ENCODE measurements around the gene LCOR. TPM values are rescaled to one million over a fixed set of nuclear protein-coding genes. Genes with fewer than 3 reads are reported as not detected.

LCOR gene
- total and polyA plus RNA-seq, 9 of the 15 experiments (the other 6 are each of a cell fraction or from before 2014, with no cell fraction given) = 3.6 to 25.2 (median 14.4) TPM

GRCh38 chr10:96930469-96930868 is 98.4 kb downstream of the LCOR start:
- H3K27ac ChIP-seq (ENCODE audit: extremely low read depth, low read depth, low read length) = no peak overlapping the region
- peaks cover 2% of the 10 kb centered on the region; the same call in 2 of the 3 replicates for H3K36me3 ChIP-seq (ENCODE audit: control insufficient read depth, insufficient read depth, low read length)
- no peak overlapping the region for H3K9ac ChIP-seq (ENCODE audit: insufficient read depth in 1 of 2, low read depth in 2 of 2, low read length in 2 of 2)
- no peaks in the 10 kb centered on the region for H3K9me1 ChIP-seq (ENCODE audit: control insufficient read depth, insufficient read depth, low read length)
- TF ChIP-seq HMG20A (CRISPR knock-in tag; conservative IDR thresholded peaks at IDR 0.05) (no peak), ZNF76 (CRISPR knock-in tag; IDR thresholded peaks at IDR 0.05; ENCODE audit: borderline replicate concordance) (no peak), ILK (tag; IDR thresholded peaks at IDR 0.05; ENCODE audit: borderline replicate concordance, low read depth) (no peak), CHCHD3 (CRISPR knock-in tag; IDR thresholded peaks at IDR 0.05) (no peak), MYBL2 (IDR thresholded peaks at IDR 0.05; ENCODE audit: low read depth) (no peak), MYBL2 (CRISPR knock-in tag; IDR thresholded peaks at IDR 0.05; ENCODE audit: borderline replicate concordance) (no peak)
- no TSS peak for BruUV-seq (replicated peaks)
- in situ Hi-C loops (cut with MboI) = no loop called here
- WGBS (ENCODE audit: insufficient coverage, low coverage, missing lambda C conversion rate) = 90% methylated on average over 5 of the region's 5 CpGs
- H3K79me2 ChIP-seq (ENCODE audit: control insufficient read depth, insufficient read depth, low read length) = peaks cover 22% of the 10 kb centered on the region
- POLR2A ChIA-PET = interaction anchor here (0.7 kb wide), 1 partner anchor 76 kb away, joined by 3 read pairs; no protein-coding TSS in a partner anchor
- no peaks in the 10 kb centered on the region for H4K20me1 ChIP-seq (replicated peaks; ENCODE audit: control insufficient read depth, insufficient read depth, low read length)
- H3K27me3 ChIP-seq (ENCODE audit: control insufficient read depth in 2 of 2, insufficient read depth in 2 of 2, low read length in 2 of 2) = no peaks in the 10 kb centered on the region
- no peaks in the 10 kb centered on the region; a peak in 1 of 5 replicates for H3K4me1 ChIP-seq (replicated peaks in 1 of 2; ENCODE audit: control insufficient read depth in 2 of 2, insufficient read depth in 2 of 2, low read length in 2 of 2)
- H3K9me3 ChIP-seq (replicated peaks; ENCODE audit: control insufficient read depth, insufficient read depth, low read depth, low read length) = no peaks in the 10 kb centered on the region
- ATAC-seq (no peak), FAIRE-seq (no peak), DNase-seq (ENCODE audit: extremely low read depth in 1 of 4, low spot score in 3 of 4) (no peak)
- no peak overlapping the region for H2AFZ ChIP-seq (ENCODE audit: low read depth, low read length)
- intact Hi-C loops (cut with micrococcal nuclease) = no loop called here
- H3K4me2 ChIP-seq (ENCODE audit: insufficient read depth, low read length) = no peak overlapping the region
- H3K4me3 ChIP-seq = no peak overlapping the region
- CTCF ChIA-PET (ENCODE audit: low intra/inter-chr PET ratio) = no interaction called here

- Histone ChIP-seq H3K27ac (ENCODE audit: extremely low read depth, low read depth, low read length) (no peak overlapping the region), H4K20me1 (replicated peaks; ENCODE audit: control insufficient read depth, insufficient read depth, low read length) (no peaks in the 10 kb centered on the region), H3K27me3 (ENCODE audit: control insufficient read depth in 2 of 2, insufficient read depth in 2 of 2, low read length in 2 of 2) (no peaks in the 10 kb centered on the region), H3K9me1 (ENCODE audit: control insufficient read depth, insufficient read depth, low read length) (no peaks in the 10 kb centered on the region), H3K4me1 (replicated peaks in 1 of 2; ENCODE audit: control insufficient read depth in 2 of 2, insufficient read depth in 2 of 2, low read length in 2 of 2) (no peaks in the 10 kb centered on the region; a peak in 1 of 5 replicates), H3K4me2 (ENCODE audit: insufficient read depth, low read length) (no peak overlapping the region), H3K9me3 (replicated peaks; ENCODE audit: control insufficient read depth, insufficient read depth, low read depth, low read length) (no peaks in the 10 kb centered on the region), H3K36me3 (ENCODE audit: control insufficient read depth, insufficient read depth, low read length) (no peaks in the 10 kb centered on the region), H3K9ac (ENCODE audit: insufficient read depth in 1 of 2, low read depth in 2 of 2, low read length in 2 of 2) (no peak overlapping the region), H3K79me2 (ENCODE audit: control insufficient read depth, insufficient read depth, low read length) (peaks cover 4% of the 10 kb centered on the region; the same call in 1 of the 3 replicates), H2AFZ (ENCODE audit: low read depth, low read length) (no peak overlapping the region), H3K4me3 (no peak overlapping the region)
- CTCF ChIA-PET (ENCODE audit: low intra/inter-chr PET ratio) = no interaction called here
- intact Hi-C loops (cut with micrococcal nuclease) = no loop called here
- FAIRE-seq (no peak), ATAC-seq (no peak), DNase-seq (ENCODE audit: extremely low read depth in 1 of 4, low spot score in 3 of 4) (no peak)
- in situ Hi-C loops (cut with MboI) = no loop called here
- BruUV-seq (replicated peaks) = no TSS peak
- POLR2A ChIA-PET = no interaction called here
- WGBS (ENCODE audit: insufficient coverage, low coverage, missing lambda C conversion rate) = 100% methylated on average over 3 of the region's 5 CpGs
- no peak for TF ChIP-seq DNMT1 (IDR thresholded peaks at IDR 0.05)
- TF ChIP-seq, protein P1, sequence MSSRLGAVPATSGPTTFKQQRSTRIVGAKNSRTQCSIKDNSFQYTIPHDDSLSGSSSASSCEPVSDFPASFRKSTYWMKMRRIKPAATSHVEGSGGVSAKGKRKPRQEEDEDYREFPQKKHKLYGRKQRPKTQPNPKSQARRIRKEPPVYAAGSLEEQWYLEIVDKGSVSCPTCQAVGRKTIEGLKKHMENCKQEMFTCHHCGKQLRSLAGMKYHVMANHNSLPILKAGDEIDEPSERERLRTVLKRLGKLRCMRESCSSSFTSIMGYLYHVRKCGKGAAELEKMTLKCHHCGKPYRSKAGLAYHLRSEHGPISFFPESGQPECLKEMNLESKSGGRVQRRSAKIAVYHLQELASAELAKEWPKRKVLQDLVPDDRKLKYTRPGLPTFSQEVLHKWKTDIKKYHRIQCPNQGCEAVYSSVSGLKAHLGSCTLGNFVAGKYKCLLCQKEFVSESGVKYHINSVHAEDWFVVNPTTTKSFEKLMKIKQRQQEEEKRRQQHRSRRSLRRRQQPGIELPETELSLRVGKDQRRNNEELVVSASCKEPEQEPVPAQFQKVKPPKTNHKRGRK (tag; IDR thresholded peaks at IDR 0.05) = no peak
- TF ChIP-seq PCBP2 (IDR thresholded peaks at IDR 0.05; ENCODE audit: low read depth, low read length, poor library complexity, severe bottlenecking) = no peak
- no peak for TF ChIP-seq CTCF (IDR thresholded peaks at IDR 0.05 in 2 of 3, conservative IDR thresholded peaks at IDR 0.05 in 1 of 3; ENCODE audit: insufficient read depth in 2 of 3, low read depth in 1 of 3, low read length in 3 of 3)
- TF ChIP-seq, protein P2, sequence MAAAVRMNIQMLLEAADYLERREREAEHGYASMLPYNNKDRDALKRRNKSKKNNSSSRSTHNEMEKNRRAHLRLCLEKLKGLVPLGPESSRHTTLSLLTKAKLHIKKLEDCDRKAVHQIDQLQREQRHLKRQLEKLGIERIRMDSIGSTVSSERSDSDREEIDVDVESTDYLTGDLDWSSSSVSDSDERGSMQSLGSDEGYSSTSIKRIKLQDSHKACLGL (CRISPR knock-in tag; IDR thresholded peaks at IDR 0.05; ENCODE audit: borderline replicate concordance, poor library complexity, severe bottlenecking) = no peak
- no peak for TF ChIP-seq BMI1 (IDR thresholded peaks at IDR 0.05; ENCODE audit: low read length)
- TF ChIP-seq NFYB (IDR thresholded peaks at IDR 0.05; ENCODE audit: extremely low read depth, insufficient read length) = no peak
Measured at GRCh38 chr10:96935148-96935547, 103.0 kb downstream of the LCOR start.
